Loucy (cell line): ENCODE data around the gene OR2M3.

Experiments
- H2AFZ ChIP-seq: fragments of 200-600 bp; sonication (generic); 2 replicates; pipeline ENCODE4 v1.6.0; 2016; ENCODE audit warnings: antibody characterized with exemption, mild to moderate bottlenecking, low read length, moderate library complexity
- H3F3A ChIP-seq: fragments of 200-600 bp; 2 replicates; pipeline ENCODE4 v1.6.0; 2016; ENCODE audit warnings: antibody characterized with exemption, low read depth, mild to moderate bottlenecking
- H3K27me3 ChIP-seq: fragments of 200-600 bp; sonication (generic); 2 replicates; pipeline ENCODE4 v1.6.1; 2014; ENCODE audit warnings: low read length, mild to moderate bottlenecking; ENCODE audit not compliant: insufficient read depth, poor library complexity, severe bottlenecking
- H3K36me3 ChIP-seq: fragments of 200-600 bp; sonication (generic); 2 replicates; pipeline ENCODE4 v1.6.1; 2016; ENCODE audit warnings: low read length; ENCODE audit not compliant: insufficient read depth
- H3K4me1 ChIP-seq: fragments of 200-600 bp; sonication (generic); 2 replicates; pipeline ENCODE4 v1.5.1; 2014; ENCODE audit warnings: low read length, mild to moderate bottlenecking; ENCODE audit not compliant: insufficient read depth, poor library complexity, severe bottlenecking
- H3K4me2 ChIP-seq: fragments of 200-600 bp; sonication (generic); 2 replicates; pipeline ENCODE4 v1.6.0; 2014; ENCODE audit warnings: antibody characterized with exemption, low read length, low read depth, mild to moderate bottlenecking; ENCODE audit not compliant: poor library complexity, severe bottlenecking
- H3K4me3 ChIP-seq: fragments of 200-600 bp; sonication (generic); 2 replicates; pipeline ENCODE4 v1.5.1; 2014; ENCODE audit warnings: low read length, mild to moderate bottlenecking, mixed read lengths; ENCODE audit not compliant: poor library complexity, severe bottlenecking
- H3K79me2 ChIP-seq: fragments of 200-600 bp; sonication (generic); 2 replicates; pipeline ENCODE4 v1.6.1; 2014; ENCODE audit warnings: low read length; ENCODE audit not compliant: insufficient read depth
- H3K9ac ChIP-seq: fragments of 200-600 bp; sonication (generic); 2 replicates; pipeline ENCODE4 v1.6.0; 2014; ENCODE audit warnings: mild to moderate bottlenecking, low read depth, low read length, moderate library complexity; ENCODE audit not compliant: poor library complexity, severe bottlenecking
- H3K9me2 ChIP-seq: fragments of 200-600 bp; sonication (generic); replicated peaks from 2 replicates; pipeline ENCODE4 v1.6.1; 2016; ENCODE audit warnings: low read depth, low read length, mixed read lengths
- H3K9me3 ChIP-seq: fragments of 200-600 bp; sonication (generic); 2 replicates; pipeline ENCODE4 v1.6.1; 2014; ENCODE audit warnings: mild to moderate bottlenecking, antibody characterized with exemption, low read length, low read depth; ENCODE audit not compliant: insufficient read depth
- H4K20me1 ChIP-seq: fragments of 200-600 bp; sonication (generic); 2 replicates; pipeline ENCODE4 v1.6.0; 2014; ENCODE audit warnings: antibody characterized with exemption, low read length, mild to moderate bottlenecking; ENCODE audit not compliant: insufficient read depth, poor library complexity, severe bottlenecking
- EZH2phosphoT487 ChIP-seq: fragments of 200-600 bp; IDR thresholded peaks from 2 replicates; pipeline ENCODE4 v1.6.1; 2018; ENCODE audit warnings: antibody characterized with exemption, mild to moderate bottlenecking, moderate library complexity, borderline replicate concordance
- TF ChIP-seq, protein P1 (sequence below): fragments of 200-600 bp; sonication (generic); conservative IDR thresholded peaks from 2 replicates; pipeline ENCODE4 v1.5.1; 2014; ENCODE audit warnings: mild to moderate bottlenecking, antibody characterized with exemption, low read length

The OR2M3 gene

DNA sequence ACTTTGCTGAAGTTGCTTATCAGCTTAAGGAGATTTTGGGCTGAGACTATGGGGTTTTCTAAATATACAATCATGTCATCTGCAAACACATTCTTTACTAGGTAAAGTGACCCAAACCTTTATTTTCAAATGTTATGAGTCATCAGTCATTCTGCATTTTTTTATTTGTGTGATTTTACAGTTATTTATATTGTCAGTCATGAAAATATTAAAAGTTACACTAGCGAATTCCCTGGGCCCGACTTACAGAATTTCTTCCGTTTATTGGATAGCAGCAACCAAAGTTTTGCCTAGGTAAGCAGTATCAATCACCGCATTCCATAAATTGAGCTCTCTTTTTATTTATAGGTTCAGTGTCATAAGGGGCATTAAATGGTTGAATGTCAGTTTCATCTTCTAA, 38.3 kb upstream of the OR2M3 start:
- Histone ChIP-seq H3K9ac (no peak overlapping the region), H3K4me2 (no peak overlapping the region), H3K9me2 (no peaks in the 10 kb centered on the region), H3K27me3 (no peaks in the 10 kb centered on the region), H4K20me1 (no peaks in the 10 kb centered on the region), H3K9me3 (no peaks in the 10 kb centered on the region), H2AFZ (no peak overlapping the region), H3F3A (no peaks in the 10 kb centered on the region), H3K4me1 (no peaks in the 10 kb centered on the region), H3K36me3 (no peaks in the 10 kb centered on the region), H3K79me2 (no peaks in the 10 kb centered on the region), H3K4me3 (no peak overlapping the region)
- TF ChIP-seq, protein P1, sequence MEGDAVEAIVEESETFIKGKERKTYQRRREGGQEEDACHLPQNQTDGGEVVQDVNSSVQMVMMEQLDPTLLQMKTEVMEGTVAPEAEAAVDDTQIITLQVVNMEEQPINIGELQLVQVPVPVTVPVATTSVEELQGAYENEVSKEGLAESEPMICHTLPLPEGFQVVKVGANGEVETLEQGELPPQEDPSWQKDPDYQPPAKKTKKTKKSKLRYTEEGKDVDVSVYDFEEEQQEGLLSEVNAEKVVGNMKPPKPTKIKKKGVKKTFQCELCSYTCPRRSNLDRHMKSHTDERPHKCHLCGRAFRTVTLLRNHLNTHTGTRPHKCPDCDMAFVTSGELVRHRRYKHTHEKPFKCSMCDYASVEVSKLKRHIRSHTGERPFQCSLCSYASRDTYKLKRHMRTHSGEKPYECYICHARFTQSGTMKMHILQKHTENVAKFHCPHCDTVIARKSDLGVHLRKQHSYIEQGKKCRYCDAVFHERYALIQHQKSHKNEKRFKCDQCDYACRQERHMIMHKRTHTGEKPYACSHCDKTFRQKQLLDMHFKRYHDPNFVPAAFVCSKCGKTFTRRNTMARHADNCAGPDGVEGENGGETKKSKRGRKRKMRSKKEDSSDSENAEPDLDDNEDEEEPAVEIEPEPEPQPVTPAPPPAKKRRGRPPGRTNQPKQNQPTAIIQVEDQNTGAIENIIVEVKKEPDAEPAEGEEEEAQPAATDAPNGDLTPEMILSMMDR, result no peak
- TF ChIP-seq EZH2phosphoT487, result no peak

DNA sequence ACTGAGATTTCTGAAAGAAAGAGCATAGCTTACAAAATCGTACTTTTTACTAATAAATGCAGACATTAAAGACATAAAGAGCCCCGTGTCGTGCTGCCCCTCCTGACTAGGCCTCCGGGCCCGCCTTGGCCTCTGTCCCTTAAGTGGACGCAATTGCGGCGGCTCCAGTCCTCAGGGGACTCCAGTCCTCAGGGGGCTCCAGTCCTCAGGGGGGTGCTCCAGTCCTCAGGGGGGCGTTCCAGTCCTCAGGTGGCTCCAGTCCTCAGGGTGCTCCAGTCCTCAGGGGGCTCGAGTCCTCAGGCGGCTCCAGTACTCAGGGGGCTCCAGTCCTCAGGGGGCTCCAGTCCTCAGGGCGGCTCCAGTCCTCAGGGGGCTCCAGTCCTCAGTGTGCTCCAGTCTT, 33.0 kb upstream of the OR2M3 start:
- H3K4me1 ChIP-seq, result no peaks in the 10 kb centered on the region
- no peak overlapping the region for H2AFZ ChIP-seq
- H3F3A ChIP-seq, result no peaks in the 10 kb centered on the region
- H3K9me3 ChIP-seq, result no peaks in the 10 kb centered on the region
- H4K20me1 ChIP-seq, result no peaks in the 10 kb centered on the region
- no peaks in the 10 kb centered on the region for H3K9me2 ChIP-seq
- TF ChIP-seq, protein P1, result no peak
- no peak for TF ChIP-seq EZH2phosphoT487
- H3K36me3 ChIP-seq, result no peaks in the 10 kb centered on the region
- H3K9ac ChIP-seq, result no peak overlapping the region
- H3K27me3 ChIP-seq, result no peaks in the 10 kb centered on the region
- H3K4me3 ChIP-seq, result no peak overlapping the region
- no peak overlapping the region for H3K4me2 ChIP-seq
- H3K79me2 ChIP-seq, result no peaks in the 10 kb centered on the region

DNA sequence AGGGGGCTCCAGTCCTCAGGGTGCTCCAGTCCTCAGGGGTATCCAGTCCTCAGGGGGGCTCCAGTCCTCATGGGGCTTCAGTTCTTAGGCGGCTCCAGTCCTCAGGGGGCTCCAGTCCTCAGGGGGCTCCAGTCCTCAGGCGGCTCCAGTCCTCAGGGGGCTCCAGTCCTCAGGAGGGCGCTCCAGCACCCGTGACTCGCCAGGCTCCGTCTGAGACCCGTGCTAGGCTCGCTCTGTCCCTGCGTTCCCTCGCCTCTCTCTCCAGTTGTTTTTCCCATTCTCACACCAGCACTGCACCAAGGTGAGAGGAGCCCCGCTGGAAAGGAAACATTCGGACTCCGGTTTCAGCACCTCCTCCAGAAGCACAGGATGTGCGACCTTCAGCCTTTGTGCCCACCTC, 31.9 kb upstream of the OR2M3 start:
- no peaks in the 10 kb centered on the region for H3K79me2 ChIP-seq

More for the DNA sequence above, 31.9 kb upstream of the OR2M3 start:
- Histone ChIP-seq H3K9me2 (no peaks in the 10 kb centered on the region), H4K20me1 (no peaks in the 10 kb centered on the region), H3K4me3 (no peak overlapping the region), H3K9ac (no peak overlapping the region), H3F3A (no peaks in the 10 kb centered on the region), H3K27me3 (no peaks in the 10 kb centered on the region), H3K4me1 (no peaks in the 10 kb centered on the region), H3K4me2 (no peak overlapping the region), H3K9me3 (no peaks in the 10 kb centered on the region), H2AFZ (no peak overlapping the region), H3K36me3 (no peaks in the 10 kb centered on the region)
- TF ChIP-seq, protein P1, result no peak
- TF ChIP-seq EZH2phosphoT487, result no peak
